MM.1S (cell line): ENCODE measurements around the gene ABTB2.
A peak's percentile ranks its signal among the peaks of the same experiment; 100 is the strongest.
"Not testable (repeated sequence)": the region's sequence is repeated elsewhere in the genome, so short reads cannot be mapped to it uniquely, and the experiment has no call there.

ENCODE experiments used
- DNase-seq: peaks from one replicate; pipeline ENCODE4 v3.0.0-alpha.2; 2015
- H2AFZ ChIP-seq: fragments of 300-600 bp; sonication (generic); 2 replicates; pipeline ENCODE4 v1.6.0; 2016; ENCODE audit warnings: antibody characterized with exemption, low read length
- H3F3A ChIP-seq: fragments of 300-600 bp; sonication (generic); 2 replicates; pipeline ENCODE4 v1.6.1; 2016; ENCODE audit warnings: mild to moderate bottlenecking, antibody characterized with exemption, low read length, moderate library complexity, mixed read lengths; ENCODE audit not compliant: insufficient read depth
- H3K27ac ChIP-seq: fragments of 300-600 bp; sonication (generic); 2 replicates; pipeline ENCODE4 v1.5.1; 2016; ENCODE audit warnings: mild to moderate bottlenecking, low read length
- H3K27me3 ChIP-seq: fragments of 300-600 bp; sonication (generic); replicated peaks from 2 replicates; pipeline ENCODE4 v1.6.0; 2016; ENCODE audit warnings: low read length; ENCODE audit not compliant: insufficient read depth
- H3K36me3 ChIP-seq: fragments of 300-600 bp; sonication (generic); replicated peaks from 2 replicates; pipeline ENCODE4 v1.6.1; 2016; ENCODE audit warnings: mild to moderate bottlenecking, low read length, mixed read lengths; ENCODE audit not compliant: insufficient read depth
- H3K4me1 ChIP-seq: fragments of 300-600 bp; sonication (generic); 2 replicates; pipeline ENCODE4 v1.6.1; 2016; ENCODE audit warnings: low read length, mixed read lengths
- H3K4me2 ChIP-seq: fragments of 300-600 bp; sonication (generic); 2 replicates; pipeline ENCODE4 v1.6.0; 2016; ENCODE audit warnings: low read depth, low read length
- H3K4me3 ChIP-seq: fragments of 300-600 bp; sonication (generic); 2 replicates; pipeline ENCODE4 v1.5.1; 2016; ENCODE audit warnings: low read length, mixed read lengths
- H3K79me2 ChIP-seq: fragments of 300-600 bp; sonication (generic); 2 replicates; pipeline ENCODE4 v1.6.1; 2016; ENCODE audit warnings: mixed run types, low read length, mixed read lengths
- H3K9ac ChIP-seq: fragments of 300-600 bp; sonication (generic); 2 replicates; pipeline ENCODE4 v1.6.1; 2016; ENCODE audit warnings: low read length, mixed read lengths
- H3K9me2 ChIP-seq: fragments of 300-600 bp; sonication (generic); replicated peaks from 2 replicates; pipeline ENCODE4 v1.6.1; 2016; ENCODE audit warnings: mild to moderate bottlenecking, low read length, mixed read lengths; ENCODE audit not compliant: insufficient read depth
- H3K9me3 ChIP-seq: fragments of 300-600 bp; sonication (generic); replicated peaks from 2 replicates; pipeline ENCODE4 v1.6.1; 2016; ENCODE audit warnings: mild to moderate bottlenecking, low read length, mixed read lengths; ENCODE audit not compliant: insufficient read depth
- H4K20me1 ChIP-seq: fragments of 300-600 bp; sonication (generic); 2 replicates; pipeline ENCODE4 v1.6.1; 2016; ENCODE audit warnings: mild to moderate bottlenecking, low read length, moderate library complexity, mixed read lengths; ENCODE audit not compliant: insufficient read depth
- CTCF ChIP-seq: fragments of 300-600 bp; sonication (generic); IDR thresholded peaks from 2 replicates; pipeline ENCODE4 v1.5.1; 2016; ENCODE audit warnings: antibody characterized with exemption, low read length, mixed read lengths
- EZH2 ChIP-seq: fragments of 300-600 bp; sonication (generic); optimal IDR thresholded peaks from 2 replicates; pipeline ENCODE3; 2017; ENCODE audit warnings: low read depth, mild to moderate bottlenecking, antibody characterized with exemption, low read length, mixed read lengths
- EZH2phosphoT487 ChIP-seq: fragments of 300-600 bp; sonication (generic); IDR thresholded peaks from 2 replicates; pipeline ENCODE4 v1.6.1; 2018; ENCODE audit warnings: antibody characterized with exemption, low read length

The ABTB2 gene

GRCh38 chr11:34249439-34249838 lies 108.4 kb downstream of the ABTB2 start:
- Histone ChIP-seq H3K27ac (no peak overlapping the region), H3K4me2 (no peak overlapping the region), H3F3A (peaks cover 2% of the 10 kb centered on the region), H3K9me2 (no peaks in the 10 kb centered on the region), H3K79me2 (no peaks in the 10 kb centered on the region), H3K27me3 (no peaks in the 10 kb centered on the region; the same call in 1 of the 2 replicates), H3K4me1 (peaks cover 20% of the 10 kb centered on the region), H3K4me3 (no peak overlapping the region), H3K36me3 (no peaks in the 10 kb centered on the region), H3K9me3 (no peaks in the 10 kb centered on the region), H3K9ac (no peak overlapping the region), H2AFZ (no peak overlapping the region), H4K20me1 (no peaks in the 10 kb centered on the region)
- no peak for TF ChIP-seq CTCF
- TF ChIP-seq EZH2: no peak
- DNase-seq: no peak

- not testable (repeated sequence) for DNase-seq, H3F3A ChIP-seq, H3K9ac ChIP-seq, H3K4me3 ChIP-seq, H4K20me1 ChIP-seq, H3K4me2 ChIP-seq, H3K27ac ChIP-seq, H3K9me3 ChIP-seq, H3K79me2 ChIP-seq, H3K27me3 ChIP-seq, H3K9me2 ChIP-seq, H2AFZ ChIP-seq, H3K36me3 ChIP-seq
- peaks cover 29% of the 10 kb centered on the region for H3K4me1 ChIP-seq
Observed at GRCh38 chr11:34246511-34246910, 111.3 kb downstream of the ABTB2 start.

DNA sequence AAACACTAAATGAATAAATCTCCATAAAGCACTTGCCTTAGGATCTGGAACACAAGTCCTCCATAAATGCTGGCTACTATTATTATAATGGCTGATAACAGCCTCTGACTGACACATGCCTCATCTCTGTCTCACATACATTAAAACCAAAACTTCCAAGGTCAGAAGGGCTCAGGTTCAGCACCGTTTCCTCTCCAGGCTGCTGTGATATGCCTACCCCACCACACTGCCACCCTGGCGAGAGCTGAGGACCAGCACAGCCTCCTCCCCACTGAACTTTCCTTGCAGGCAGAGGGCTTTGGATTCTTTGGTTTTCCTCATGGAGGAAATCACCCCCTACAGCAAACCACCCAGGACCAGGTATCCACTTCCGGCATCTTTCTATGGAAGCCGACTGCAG lies 112.8 kb downstream of the ABTB2 start:
- Histone ChIP-seq H3K9me3 (no peaks in the 10 kb centered on the region), H3K27me3 (no peaks in the 10 kb centered on the region; the same call in 1 of the 2 replicates), H3K4me2 (no peak overlapping the region), H3K9me2 (no peaks in the 10 kb centered on the region), H3K4me1 (peaks cover 29% of the 10 kb centered on the region), H3F3A (peaks cover 8% of the 10 kb centered on the region), H4K20me1 (no peaks in the 10 kb centered on the region), H3K79me2 (no peaks in the 10 kb centered on the region), H2AFZ (no peak overlapping the region), H3K36me3 (no peaks in the 10 kb centered on the region), H3K27ac (no peak overlapping the region), H3K9ac (no peak overlapping the region), H3K4me3 (no peak overlapping the region)
- TF ChIP-seq CTCF (no peak), EZH2phosphoT487 (no peak), EZH2 (no peak)
- DNase-seq: no peak

DNA sequence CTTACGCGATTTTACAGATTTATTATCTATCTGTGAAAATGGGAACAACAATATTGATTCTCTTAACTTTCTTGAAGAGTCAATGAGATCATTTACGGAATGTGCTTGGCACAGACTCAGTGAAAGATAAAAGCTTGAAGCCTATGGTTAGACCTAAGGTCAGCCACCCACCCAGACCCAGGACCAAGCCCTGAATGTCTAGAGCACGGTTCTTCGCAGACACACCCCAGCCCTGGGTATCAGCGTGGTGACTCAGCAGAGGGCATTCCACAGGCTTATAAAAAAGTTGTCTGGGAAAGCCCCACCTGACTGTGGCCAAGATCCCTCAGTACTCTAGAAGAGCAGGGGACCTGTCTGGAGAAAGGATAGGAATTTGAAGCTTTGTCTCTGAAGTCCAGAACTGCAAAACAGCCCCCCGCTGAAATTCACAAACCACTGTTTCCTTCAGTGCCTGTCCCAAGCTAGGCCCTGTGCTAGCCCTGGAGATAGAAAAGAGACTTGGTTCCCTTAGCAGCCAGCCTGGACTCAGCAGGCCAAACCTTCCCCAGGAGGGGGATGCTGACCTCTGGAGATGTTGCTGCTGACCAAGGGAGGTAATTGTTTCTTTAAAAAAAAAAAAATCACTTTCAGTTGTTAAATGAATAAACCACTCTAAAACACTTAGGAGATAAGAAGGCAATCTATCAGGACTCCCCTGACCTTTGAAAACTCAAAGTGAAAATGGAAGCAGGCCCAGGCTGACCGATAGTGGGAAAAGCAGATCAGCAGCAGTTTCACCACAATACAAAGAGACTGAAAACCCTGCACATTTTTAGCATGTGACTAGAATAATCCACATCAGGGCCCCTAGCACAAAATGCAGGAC lies 114.0 kb downstream of the ABTB2 start:
- Histone ChIP-seq H4K20me1 (no peaks in the 10 kb centered on the region), H3F3A (peaks cover 8% of the 10 kb centered on the region), H3K9me2 (no peaks in the 10 kb centered on the region), H3K4me2 (peak overlapping the region; percentile 35), H2AFZ (peak overlapping the region; percentile 2; the same call in 1 of the 2 replicates), H3K4me1 (peaks cover 33% of the 10 kb centered on the region), H3K36me3 (no peaks in the 10 kb centered on the region), H3K9me3 (no peaks in the 10 kb centered on the region), H3K79me2 (no peaks in the 10 kb centered on the region), H3K27me3 (no peaks in the 10 kb centered on the region), H3K27ac (peak overlapping the region; percentile 50; the same call in 1 of the 2 replicates), H3K9ac (0 out of 2 replicates have a peak overlapping the region, but pooled peaks have one; percentile 1), H3K4me3 (no peak overlapping the region)
- TF ChIP-seq EZH2 (no peak), EZH2phosphoT487 (no peak), CTCF (no peak)
- peak; percentile 91 for DNase-seq
